C4-2B (cell line): ENCODE results near the gene RAB3IL1.

Experiments
- H3K27ac ChIP-seq: fragments of 450-650 bp; 2 replicates; pipeline ENCODE4 v1.5.1; 2017
- ZFX ChIP-seq: fragments of 450-650 bp; IDR thresholded peaks from 2 replicates; pipeline ENCODE4 v1.6.1; 2017
- TF ChIP-seq, protein P1 (sequence below): fragments of 450-650 bp; conservative IDR thresholded peaks from 2 replicates; pipeline ENCODE4 v1.5.1; 2017; ENCODE audit warnings: mild to moderate bottlenecking

RAB3IL1 gene

DNA sequence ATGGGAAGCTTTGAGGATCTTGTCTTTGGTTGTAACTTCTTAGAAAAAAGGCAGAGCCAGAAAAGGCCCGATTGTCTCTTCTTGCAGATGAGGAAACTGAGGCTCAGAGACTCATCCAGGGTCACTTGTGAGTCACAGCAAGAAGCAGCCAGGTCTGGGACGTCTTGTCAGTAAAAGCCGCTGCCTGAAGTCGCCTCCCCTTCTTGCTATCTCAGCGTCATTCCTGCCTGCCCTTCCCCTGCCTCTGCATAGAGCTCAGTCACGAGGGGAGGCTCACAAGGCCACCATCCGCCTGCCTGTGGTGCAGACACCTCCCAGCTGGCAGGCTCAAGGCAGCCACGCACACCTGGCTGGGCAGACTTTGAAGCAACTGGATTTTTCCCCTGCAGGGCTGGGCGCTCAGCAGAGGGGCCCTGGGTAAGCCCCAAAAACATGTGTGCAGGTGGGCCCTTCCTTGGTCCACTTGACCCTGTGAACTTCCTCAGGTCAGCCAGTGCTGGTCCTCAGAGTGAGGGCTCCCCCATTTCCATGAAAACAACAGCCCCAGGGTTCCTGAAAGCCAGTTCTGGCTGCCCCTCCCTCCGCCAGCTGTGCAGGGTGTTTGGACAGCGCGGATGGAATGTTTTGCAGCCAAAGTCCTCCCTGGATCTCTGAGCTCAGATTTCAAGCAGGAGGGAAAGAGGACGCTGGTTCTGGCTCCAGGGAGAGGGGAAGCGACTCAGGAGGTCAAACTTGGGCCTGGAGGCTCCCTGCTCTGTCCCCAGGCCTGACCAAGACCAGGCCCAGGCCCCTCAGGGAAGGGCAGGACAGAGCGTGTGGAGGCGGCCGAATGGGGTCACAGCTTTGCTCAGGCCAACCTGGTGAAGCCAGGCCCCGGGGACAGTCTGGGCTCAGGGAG lies 6.0 kb upstream of the RAB3IL1 start:
- H3K27ac ChIP-seq, result no peak overlapping the region

DNA sequence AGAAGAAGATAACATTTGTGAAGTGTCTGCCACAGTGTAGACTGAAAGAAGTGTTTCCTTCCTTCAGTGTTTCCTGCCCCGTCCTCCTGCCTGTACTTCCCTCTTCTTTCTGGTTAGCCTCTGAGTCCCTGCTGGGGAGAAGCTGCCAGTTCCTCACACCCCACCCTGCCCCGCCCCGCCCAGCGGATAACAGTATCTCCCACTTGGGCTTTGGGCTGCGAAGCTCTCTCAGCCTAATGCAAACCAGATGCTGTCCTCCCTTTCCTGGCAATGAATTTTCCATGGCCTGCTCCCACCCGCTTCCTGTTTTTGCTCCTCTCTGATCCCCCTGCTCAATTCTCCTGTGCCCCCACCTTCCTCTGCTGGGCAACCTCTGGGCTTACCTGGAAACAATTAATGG lies 5.2 kb upstream of the RAB3IL1 start:
- TF ChIP-seq, protein P1, sequence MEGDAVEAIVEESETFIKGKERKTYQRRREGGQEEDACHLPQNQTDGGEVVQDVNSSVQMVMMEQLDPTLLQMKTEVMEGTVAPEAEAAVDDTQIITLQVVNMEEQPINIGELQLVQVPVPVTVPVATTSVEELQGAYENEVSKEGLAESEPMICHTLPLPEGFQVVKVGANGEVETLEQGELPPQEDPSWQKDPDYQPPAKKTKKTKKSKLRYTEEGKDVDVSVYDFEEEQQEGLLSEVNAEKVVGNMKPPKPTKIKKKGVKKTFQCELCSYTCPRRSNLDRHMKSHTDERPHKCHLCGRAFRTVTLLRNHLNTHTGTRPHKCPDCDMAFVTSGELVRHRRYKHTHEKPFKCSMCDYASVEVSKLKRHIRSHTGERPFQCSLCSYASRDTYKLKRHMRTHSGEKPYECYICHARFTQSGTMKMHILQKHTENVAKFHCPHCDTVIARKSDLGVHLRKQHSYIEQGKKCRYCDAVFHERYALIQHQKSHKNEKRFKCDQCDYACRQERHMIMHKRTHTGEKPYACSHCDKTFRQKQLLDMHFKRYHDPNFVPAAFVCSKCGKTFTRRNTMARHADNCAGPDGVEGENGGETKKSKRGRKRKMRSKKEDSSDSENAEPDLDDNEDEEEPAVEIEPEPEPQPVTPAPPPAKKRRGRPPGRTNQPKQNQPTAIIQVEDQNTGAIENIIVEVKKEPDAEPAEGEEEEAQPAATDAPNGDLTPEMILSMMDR, result no peak
- TF ChIP-seq ZFX, result no peak
- no peak overlapping the region for H3K27ac ChIP-seq

More for the DNA sequence above, 6.0 kb upstream of the RAB3IL1 start:
- TF ChIP-seq, protein P1, result no peak
- no peak for TF ChIP-seq ZFX

DNA sequence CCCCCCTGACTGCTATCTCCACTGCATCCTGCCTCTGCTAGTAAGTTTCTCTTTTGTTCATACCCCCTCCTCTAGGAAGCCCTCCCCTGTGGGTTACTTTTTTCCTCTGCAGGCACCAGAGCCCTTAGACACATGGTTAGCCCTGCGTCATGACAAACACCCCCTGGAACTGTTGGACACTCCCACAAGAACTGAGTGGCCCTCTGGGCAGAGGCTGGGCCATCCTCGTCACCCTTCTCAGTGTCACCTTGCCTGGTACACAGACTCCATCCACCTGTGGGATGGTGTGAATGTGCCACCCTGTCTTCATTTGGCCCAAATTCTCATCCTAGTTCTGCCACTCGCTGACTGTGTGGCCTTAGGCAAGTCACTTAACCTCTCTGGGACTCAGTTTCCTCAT lies 4.1 kb upstream of the RAB3IL1 start:
- H3K27ac ChIP-seq, result no peak overlapping the region
- TF ChIP-seq ZFX, result no peak

DNA sequence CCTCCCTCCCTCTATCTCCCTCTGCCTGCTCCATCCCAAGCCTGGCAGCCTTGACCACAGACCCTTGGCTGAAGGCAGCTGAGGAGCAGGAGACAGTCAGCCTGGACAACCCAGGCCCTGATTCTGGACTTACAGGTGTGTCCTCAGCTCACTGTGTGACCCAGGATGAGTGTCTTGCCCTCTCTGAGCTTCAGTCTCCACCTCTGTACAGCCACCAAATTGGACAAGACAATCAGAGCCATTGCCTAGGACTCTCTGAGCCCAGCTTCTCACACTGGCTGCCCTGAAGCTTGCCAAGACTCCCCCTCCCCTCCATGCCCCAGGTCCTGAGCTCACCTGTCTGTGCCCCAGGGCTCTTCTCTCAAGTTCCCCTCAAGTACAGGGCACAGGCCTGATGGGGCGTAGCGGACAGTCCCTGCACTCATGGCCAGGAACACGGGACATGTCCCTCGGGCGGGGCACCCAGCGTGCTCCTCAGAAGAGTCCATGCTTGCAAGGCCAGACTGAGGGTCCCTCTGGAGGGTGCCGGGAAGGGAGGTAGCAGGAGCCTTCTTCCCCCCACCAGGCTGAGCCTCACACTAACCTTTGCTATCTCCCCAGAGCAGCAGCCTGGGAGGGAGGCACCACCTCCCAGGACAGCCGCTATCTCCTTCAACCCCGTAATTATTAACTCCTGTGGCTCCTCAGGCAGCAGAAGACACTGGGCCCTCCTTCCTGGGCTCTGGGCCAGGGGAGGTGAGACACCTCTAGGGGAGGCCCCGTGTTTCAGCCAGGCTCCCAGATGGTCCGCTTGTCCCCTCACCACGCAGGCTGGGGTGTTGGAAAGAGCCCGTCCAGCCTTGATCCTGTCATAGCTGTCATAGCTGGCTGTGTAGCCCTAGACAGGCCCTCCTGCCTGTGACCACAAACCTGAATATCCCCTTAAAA lies 2.6 kb upstream of the RAB3IL1 start:
- no peak for TF ChIP-seq ZFX
- TF ChIP-seq, protein P1, result no peak

DNA sequence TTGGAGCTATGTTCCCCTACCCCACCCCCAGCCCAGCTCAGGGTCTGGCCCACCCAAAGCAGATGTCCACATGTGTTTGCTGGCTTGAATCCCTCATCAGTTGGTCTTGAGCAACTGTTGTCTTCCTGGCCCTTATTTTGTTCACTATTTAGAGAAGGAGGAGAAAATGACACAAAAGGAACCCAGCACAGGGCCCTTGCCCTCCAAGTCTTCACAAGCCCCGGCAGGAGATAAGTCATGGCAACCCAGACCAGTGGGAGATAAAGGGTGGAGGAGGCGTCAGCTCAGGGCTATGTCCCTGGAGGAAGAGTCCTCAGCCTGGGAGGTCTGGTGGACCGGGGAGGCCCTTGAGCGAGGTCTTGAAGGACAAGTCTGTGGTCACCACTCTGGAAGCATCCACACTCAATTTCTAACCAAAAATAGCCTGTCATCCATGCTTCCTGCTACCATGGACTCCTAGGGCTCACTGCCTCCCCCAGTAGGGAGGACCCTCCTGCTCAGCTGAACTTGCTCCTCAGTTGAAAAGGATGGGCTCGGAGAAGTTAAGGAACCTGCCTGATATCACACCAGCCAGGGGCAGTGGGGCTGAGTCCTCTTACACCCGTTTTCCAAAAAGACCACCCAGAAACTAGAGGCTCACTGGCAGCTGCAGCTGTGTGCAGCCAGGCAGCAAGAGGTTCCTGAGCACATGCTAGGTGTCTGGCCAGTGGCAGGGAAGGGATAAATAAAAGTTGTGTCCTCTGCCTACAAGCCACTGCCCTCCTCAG lies 1.8 kb upstream of the RAB3IL1 start:
- TF ChIP-seq, protein P1, result no peak
- H3K27ac ChIP-seq, result no peak overlapping the region

More for the DNA sequence above, 2.6 kb upstream of the RAB3IL1 start:
- H3K27ac ChIP-seq, result no peak overlapping the region

DNA sequence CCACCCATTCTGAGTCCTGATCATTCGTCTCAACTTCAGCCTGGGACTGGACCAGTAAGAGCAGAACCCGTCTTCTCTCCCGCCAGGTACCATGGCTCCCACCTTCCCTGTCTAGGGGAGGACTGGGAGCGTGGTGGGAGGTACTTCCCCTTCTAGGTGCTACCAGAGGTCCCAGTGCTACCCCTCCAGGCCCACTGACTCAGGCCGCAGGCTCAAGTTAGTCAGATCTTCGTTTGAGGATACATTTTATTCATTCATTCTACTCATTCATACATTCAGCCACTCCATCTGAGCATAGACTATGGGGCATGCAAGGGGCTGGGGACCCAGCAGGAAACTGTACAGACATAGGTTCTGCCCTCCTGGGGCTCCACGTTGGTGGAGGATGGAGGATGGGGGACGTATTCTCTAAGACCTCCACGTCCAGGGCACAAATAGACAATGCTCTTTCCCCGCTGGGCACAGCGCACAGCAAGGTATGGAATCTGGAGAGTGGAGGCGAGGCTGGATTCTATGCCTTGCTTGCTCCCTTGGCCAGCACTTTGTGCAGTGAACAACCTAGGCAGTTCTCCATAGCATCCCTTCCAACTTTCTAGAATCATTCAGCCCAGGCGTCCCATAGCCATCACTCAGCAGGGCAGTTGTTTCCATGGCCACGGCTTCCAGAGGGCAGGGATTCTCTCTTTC lies 1.0 kb upstream of the RAB3IL1 start:
- no peak overlapping the region for H3K27ac ChIP-seq
- TF ChIP-seq ZFX, result no peak
- TF ChIP-seq, protein P1, result no peak
